Fibroblast of lung (primary cell): ENCODE measurements around the gene CEP41. TPM values are rescaled to one million over a fixed set of nuclear protein-coding genes. Genes with fewer than 3 reads are reported as not detected.

Experiments used
- DNase-seq, 2 donors: peaks; one replicate each; pipeline versions ENCODE4 v3.0.0 to v3.0.0-alpha.2; 2010; ENCODE audit warnings: low read depth in 2 of 2
- H2AFZ ChIP-seq: 2 replicates; pipeline ENCODE4 v1.5.1; 2012; ENCODE audit warnings: low read length, control low read depth, inconsistent platforms
- H3K27ac ChIP-seq: 2 replicates; pipeline ENCODE4 v1.5.1; 2011; ENCODE audit warnings: low read length, control low read depth; ENCODE audit not compliant: insufficient read depth
- H3K27me3 ChIP-seq: 2 replicates; pipeline ENCODE4 v1.5.1; 2011; ENCODE audit warnings: mild to moderate bottlenecking, low read length; ENCODE audit not compliant: control insufficient read depth, insufficient read depth
- H3K36me3 ChIP-seq: 2 replicates; pipeline ENCODE4 v1.5.1; 2011; ENCODE audit warnings: low read length; ENCODE audit not compliant: control insufficient read depth, insufficient read depth
- H3K4me1 ChIP-seq: 2 replicates; pipeline ENCODE4 v1.5.1; 2011; ENCODE audit warnings: low read length; ENCODE audit not compliant: control insufficient read depth, insufficient read depth; ENCODE audit errors: extremely low read depth
- H3K4me2 ChIP-seq: 2 replicates; pipeline ENCODE4 v1.5.1; 2011; ENCODE audit warnings: low read length, control low read depth; ENCODE audit not compliant: insufficient read depth; ENCODE audit errors: extremely low read depth
- H3K4me3 ChIP-seq, 4 experiments: fragments of 200-600 bp in 1 of 4; sonication (generic) in 1 of 4; replicated peaks in 1 of 4; 2 replicates each; pipeline ENCODE4 v1.5.1; 2011 to 2016; ENCODE audit warnings: low read length in 4 of 4, low read depth in 3 of 4, mild to moderate bottlenecking in 3 of 4, control low read depth in 2 of 4, inconsistent platforms in 1 of 4, mixed read lengths in 1 of 4; ENCODE audit not compliant: insufficient read depth in 1 of 4; ENCODE audit errors: control extremely low read depth in 1 of 4
- H3K79me2 ChIP-seq: 2 replicates; pipeline ENCODE4 v1.5.1; 2012; ENCODE audit warnings: mild to moderate bottlenecking, low read length, inconsistent platforms; ENCODE audit not compliant: control insufficient read depth, insufficient read depth
- H3K9ac ChIP-seq: 2 replicates; pipeline ENCODE4 v1.5.1; 2011; ENCODE audit warnings: mild to moderate bottlenecking, low read length, control low read depth; ENCODE audit not compliant: insufficient read depth
- H3K9me3 ChIP-seq: 2 replicates; pipeline ENCODE4 v1.5.1; 2012; ENCODE audit warnings: low read depth, low read length; ENCODE audit not compliant: control insufficient read depth, insufficient read depth
- H4K20me1 ChIP-seq: 2 replicates; pipeline ENCODE4 v1.5.1; 2011; ENCODE audit warnings: low read length; ENCODE audit not compliant: control insufficient read depth, insufficient read depth; ENCODE audit errors: extremely low read depth
- CTCF ChIP-seq, 2 donors: IDR thresholded peaks in 1 of 2; conservative IDR thresholded peaks in 1 of 2; 1 replicate in 1 of 2; 2 replicates in 1 of 2; pipeline ENCODE4 v1.5.1; 2011 to 2012; ENCODE audit warnings: low read length in 2 of 2, control low read depth in 1 of 2, inconsistent platforms in 1 of 2, low read depth in 1 of 2, mild to moderate bottlenecking in 1 of 2
- EZH2 ChIP-seq: IDR thresholded peaks from 2 replicates; pipeline ENCODE4 v1.5.1; 2012; ENCODE audit warnings: low read length, control low read depth, mild to moderate bottlenecking; ENCODE audit errors: missing control alignments
- polyA plus RNA-seq, 2 donors: library from polyadenylated mRNA; depleted of rRNA in 1 of 2; stranded (reverse) in 1 of 2; unstranded in 1 of 2; fragments of >200 nt; gene quantifications; 2 replicates each; pipeline ENCODE4 v1.2.1, GENCODE V29; 2011 to 2012; ENCODE audit warnings: missing spikeins in 1 of 2
- total RNA-seq: library from RNA; depleted of rRNA; stranded (reverse); fragments of >200 nt; gene quantifications from 2 replicates; pipeline ENCODE4 v1.2.1, GENCODE V29; 2014

The CEP41 gene
- total and polyA plus RNA-seq, 2 donors (not counting 1 experiment from before 2014, with no cell fraction given), result 8.3 to 24.5 TPM

DNA sequence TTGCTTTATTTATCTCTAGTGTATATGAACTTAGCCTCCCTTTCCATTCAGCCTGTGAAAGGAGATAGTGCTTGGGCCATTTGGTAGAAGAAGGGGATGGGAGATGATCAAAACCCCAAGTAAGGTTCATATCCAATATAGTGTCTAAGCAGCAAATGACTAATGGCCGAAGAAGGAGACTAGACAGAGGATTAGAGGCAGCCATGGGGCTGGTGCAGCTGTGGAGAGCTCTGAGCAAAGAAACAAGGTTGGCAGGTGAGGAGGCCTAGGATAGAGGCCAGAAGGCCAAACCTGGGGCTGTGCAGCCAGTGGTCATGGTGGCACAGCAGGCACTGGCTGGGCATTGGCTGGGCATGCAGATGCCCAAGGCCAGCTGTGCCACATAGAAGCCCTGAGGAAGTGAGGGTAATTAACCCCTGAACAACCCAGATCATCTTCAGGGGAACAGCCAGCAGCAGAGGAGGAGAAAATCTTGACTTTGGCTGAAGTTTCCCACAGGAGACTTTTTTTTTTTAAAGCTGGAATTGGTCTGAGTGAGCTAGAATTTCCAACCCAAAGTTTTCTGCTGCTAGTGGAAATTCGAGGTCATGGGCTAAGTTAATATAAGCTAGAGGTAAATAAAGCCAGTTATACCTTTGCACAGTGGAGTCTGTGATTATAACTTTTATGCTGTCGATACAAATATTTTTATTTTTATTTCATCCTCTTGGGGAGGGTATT is 70.8 kb downstream of the CEP41 start:
- H3K4me3 ChIP-seq, result no peak overlapping the region
- no peaks in the 10 kb centered on the region for H3K36me3 ChIP-seq
- H3K27ac ChIP-seq, result peak overlapping the region; percentile 76
- H3K79me2 ChIP-seq, result no peaks in the 10 kb centered on the region
- H3K4me2 ChIP-seq, result peak overlapping the region; percentile 44
- TF ChIP-seq CTCF (conservative IDR thresholded peaks at IDR 0.05 in 1 of 2, IDR thresholded peaks at IDR 0.05 in 1 of 2; ENCODE audit: low read depth in 1 of 2, low read length in 2 of 2) (no peak), EZH2 (no peak)
- H2AFZ ChIP-seq, result no peak overlapping the region
- no peaks in the 10 kb centered on the region for H4K20me1 ChIP-seq
- H3K4me1 ChIP-seq, result peaks cover 54% of the 10 kb centered on the region
- no peaks in the 10 kb centered on the region for H3K27me3 ChIP-seq
- no peaks in the 10 kb centered on the region for H3K9me3 ChIP-seq
- peak in 1 of 2 donors; percentile 38 for DNase-seq
- H3K9ac ChIP-seq, result no peak overlapping the region

- peak; percentile 75 to 94 for DNase-seq
- no peaks in the 10 kb centered on the region for H3K27me3 ChIP-seq
- no peaks in the 10 kb centered on the region for H4K20me1 ChIP-seq
- H3K36me3 ChIP-seq, result no peaks in the 10 kb centered on the region
- peak overlapping the region; percentile 76 for H3K27ac ChIP-seq
- H3K9me3 ChIP-seq, result no peaks in the 10 kb centered on the region
- H3K79me2 ChIP-seq, result no peaks in the 10 kb centered on the region
- TF ChIP-seq CTCF (conservative IDR thresholded peaks at IDR 0.05 in 1 of 2, IDR thresholded peaks at IDR 0.05 in 1 of 2; ENCODE audit: low read depth in 1 of 2, low read length in 2 of 2) (no peak), EZH2 (no peak)
- H3K4me1 ChIP-seq, result peaks cover 55% of the 10 kb centered on the region
- H3K9ac ChIP-seq, result no peak overlapping the region
- peak overlapping the region; percentile 9 for H2AFZ ChIP-seq
- peak overlapping the region; percentile 44 for H3K4me2 ChIP-seq
- H3K4me3 ChIP-seq, result peak overlapping the region in 1 of 4 experiments; percentile 10
These were observed 71.6 kb downstream of the CEP41 start for GRCh38 chr7:130369110-130369711.

DNA sequence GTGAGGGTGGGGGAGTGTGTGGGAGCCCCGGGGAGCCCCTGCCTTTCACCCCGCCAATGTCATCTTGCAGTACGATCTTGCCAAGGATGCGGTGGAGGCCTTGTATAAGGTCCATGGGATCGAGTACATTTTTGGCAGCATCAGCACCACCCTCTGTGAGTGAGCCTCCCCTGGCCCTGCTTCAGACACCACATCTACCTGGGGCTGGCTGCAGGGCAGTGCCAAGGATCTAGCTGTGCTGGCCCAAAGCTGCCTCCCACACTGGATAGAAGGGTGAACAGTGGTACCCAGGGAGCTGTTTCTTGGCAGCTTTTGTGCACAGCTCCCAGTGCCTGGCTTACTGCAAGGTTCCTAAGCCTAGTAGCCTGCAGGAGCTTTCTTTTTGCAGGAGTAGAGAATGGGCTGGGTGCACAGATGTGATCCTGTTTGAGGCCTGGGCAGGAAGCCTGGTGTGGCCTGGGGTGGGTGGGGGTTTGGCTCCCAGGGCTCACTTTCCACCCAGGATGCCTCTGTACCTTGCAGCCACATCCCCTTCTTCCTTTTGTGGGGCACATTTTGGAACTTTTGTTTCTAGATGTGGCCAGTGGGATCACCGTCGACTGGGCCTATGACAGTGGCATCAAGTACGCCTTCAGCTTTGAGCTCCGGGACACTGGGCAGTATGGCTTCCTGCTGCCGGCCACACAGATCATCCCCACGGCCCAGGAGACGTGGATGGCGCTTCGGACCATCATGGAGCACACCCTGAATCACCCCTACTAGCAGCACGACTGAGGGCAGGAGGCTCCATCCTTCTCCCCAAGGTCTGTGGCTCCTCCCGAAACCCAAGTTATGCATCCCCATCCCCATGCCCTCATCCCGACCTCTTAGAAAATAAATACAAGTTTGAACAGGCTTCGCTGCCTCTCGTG is 72.7 kb downstream of the CEP41 start:
- Histone ChIP-seq H3K9ac (no peak overlapping the region), H4K20me1 (no peaks in the 10 kb centered on the region), H3K27ac (peak overlapping the region; percentile 76), H3K36me3 (no peaks in the 10 kb centered on the region), H3K4me3 (no peak overlapping the region), H3K79me2 (no peaks in the 10 kb centered on the region), H3K9me3 (no peaks in the 10 kb centered on the region), H3K4me1 (peaks cover 51% of the 10 kb centered on the region), H2AFZ (no peak overlapping the region), H3K4me2 (no peak overlapping the region), H3K27me3 (no peaks in the 10 kb centered on the region)
- DNase-seq, result no peak
- TF ChIP-seq EZH2 (no peak), CTCF (conservative IDR thresholded peaks at IDR 0.05 in 1 of 2, IDR thresholded peaks at IDR 0.05 in 1 of 2; ENCODE audit: low read depth in 1 of 2, low read length in 2 of 2) (no peak)
